CD4-positive, alpha-beta T cell (primary cell): ENCODE measurements around the gene JKAMP. TPM values are rescaled to one million over a fixed set of nuclear protein-coding genes. Genes with fewer than 3 reads are reported as not detected.

Experiments used
- ATAC-seq: fragments of 200-7000 bp; cut with Tn5 transposase; one replicate; pipeline ENCODE4 v1.10.0; 2022; ENCODE audit warnings: mild to moderate bottlenecking; ENCODE audit not compliant: poor library complexity
- CTCF ChIA-PET: fragments of 350-600 bp; sonication (Branson Sonifier 250); formaldehyde crosslinking; loops from one replicate; lab custom pipeline; 2021; ENCODE audit warnings: antibody characterized with exemption, inconsistent platforms; lab: Charles Lee
- POLR2A ChIA-PET: fragments of 350-600 bp; sonication (Branson Sonifier 250); formaldehyde crosslinking; loops from one replicate; lab custom pipeline; 2021; ENCODE audit warnings: antibody characterized with exemption, inconsistent platforms; lab: Charles Lee
- DNase-seq, 14 experiments: peaks; one replicate each; pipeline ENCODE4 v3.0.0-alpha.2; 2013 to 2020; ENCODE audit warnings: mixed read lengths in 2 of 14
- H3K27ac ChIP-seq, 2 donors: one replicate each; pipeline versions ENCODE4 v1.5.1 to v1.7.0; 2013; ENCODE audit warnings: low read length in 2 of 2, low read depth in 1 of 2, mild to moderate bottlenecking in 1 of 2
- H3K27me3 ChIP-seq, 2 experiments: 1 replicate in 1 of 2; 2 replicates in 1 of 2; pipeline versions ENCODE4 v1.6.1 to v1.7.0; 2013; ENCODE audit warnings: low read length in 2 of 2, control low read depth in 1 of 2, mild to moderate bottlenecking in 1 of 2, moderate library complexity in 1 of 2; ENCODE audit not compliant: insufficient read depth in 2 of 2, control insufficient read depth in 1 of 2
- H3K36me3 ChIP-seq: one replicate; pipeline ENCODE4 v1.6.1; 2013; ENCODE audit warnings: low read length, control low read depth; ENCODE audit not compliant: insufficient read depth
- H3K4me1 ChIP-seq: one replicate; pipeline ENCODE4 v1.6.1; 2013; ENCODE audit warnings: low read length, control low read depth; ENCODE audit not compliant: insufficient read depth
- H3K4me3 ChIP-seq: one replicate; pipeline ENCODE4 v1.5.1; 2013; ENCODE audit warnings: mild to moderate bottlenecking, low read length, moderate library complexity
- H3K9me3 ChIP-seq, 2 experiments: 1 replicate in 1 of 2; 2 replicates in 1 of 2; pipeline versions ENCODE4 v1.6.1 to v1.7.0; 2013; ENCODE audit warnings: low read length in 2 of 2, mild to moderate bottlenecking in 2 of 2, control low read depth in 1 of 2, moderate library complexity in 1 of 2; ENCODE audit not compliant: control insufficient read depth in 1 of 2, insufficient read depth in 1 of 2
- H3K27ac Mint-ChIP-seq: one replicate; pipeline ENCODE4 v1.8.0; 2020; ENCODE audit warnings: mixed read lengths
- H3K27me3 Mint-ChIP-seq: one replicate; pipeline ENCODE4 v1.8.0; 2021; ENCODE audit warnings: mixed read lengths
- H3K36me3 Mint-ChIP-seq: one replicate; pipeline ENCODE4 v1.8.0; 2021; ENCODE audit warnings: low read depth, mixed read lengths
- H3K4me1 Mint-ChIP-seq: one replicate; pipeline ENCODE4 v1.8.0; 2021; ENCODE audit warnings: low read depth, mixed read lengths
- H3K4me3 Mint-ChIP-seq: one replicate; pipeline ENCODE4 v1.8.0; 2020; ENCODE audit warnings: mild to moderate bottlenecking, mixed read lengths
- H3K9me3 Mint-ChIP-seq: one replicate; pipeline ENCODE4 v1.8.0; 2020; ENCODE audit warnings: mixed read lengths
- CTCF ChIP-seq: fragments of 200-600 bp; IDR thresholded peaks from one replicate; pipeline ENCODE4 v1.8.0; 2022; ENCODE audit warnings: antibody characterized with exemption, mild to moderate bottlenecking
- intact Hi-C, 2 experiments: fragments of 100-400 bp; cut with DNase I in 1 of 2; cut with micrococcal nuclease in 1 of 2; formaldehyde crosslinking; loops; one replicate each; pipeline versions ENCODE4 v1.15.1 to v1.9.0; 2023 to 2025; cut with DNase I, micrococcal nuclease
- total RNA-seq, 174 experiments: library from RNA in 2 of 174; stranded (reverse) in 2 of 174; gene quantifications; one replicate each; pipeline ENCODE4 v1.2.3 and lab custom pipeline; 2021 to 2026

JKAMP gene
- total RNA-seq, 2 experiments from 2014 or later, result 9.4 to 9.8 TPM

- Histone ChIP-seq H3K9me3 (no peaks in the 10 kb centered on the region), H3K27ac (no peak overlapping the region), H3K4me1 (no peaks in the 10 kb centered on the region), H3K4me3 (no peak overlapping the region), H3K27me3 (peaks cover 4 to 5% of the 10 kb centered on the region in 2 experiments), H3K36me3 (no peaks in the 10 kb centered on the region)
- TF ChIP-seq CTCF, result no peak
- ATAC-seq, result no peak
- Mint-ChIP-seq H3K36me3 (no peaks in the 10 kb centered on the region), H3K9me3 (no peaks in the 10 kb centered on the region), H3K27ac (no peak overlapping the region), H3K4me3 (no peak overlapping the region), H3K4me1 (no peaks in the 10 kb centered on the region), H3K27me3 (peaks cover 24% of the 10 kb centered on the region)
- no peak for DNase-seq
- POLR2A ChIA-PET, result interaction anchor here (0.6 kb wide), 1 partner anchor 190 kb away, joined by 3 read pairs; no protein-coding TSS in a partner anchor
- CTCF ChIA-PET, result no interaction called here
- intact Hi-C loops, result no loop called here
These were observed 50.2 kb downstream of the JKAMP start for GRCh38 chr14:59534361-59534987.

- Mint-ChIP-seq H3K4me1 (no peaks in the 10 kb centered on the region), H3K4me3 (no peak overlapping the region), H3K27ac (no peak overlapping the region), H3K9me3 (no peaks in the 10 kb centered on the region), H3K27me3 (peaks cover 16% of the 10 kb centered on the region), H3K36me3 (no peaks in the 10 kb centered on the region)
- Histone ChIP-seq H3K9me3 (no peaks in the 10 kb centered on the region), H3K4me1 (no peaks in the 10 kb centered on the region), H3K4me3 (no peak overlapping the region), H3K27me3 (no peaks in the 10 kb centered on the region), H3K36me3 (no peaks in the 10 kb centered on the region), H3K27ac (no peak overlapping the region)
- ATAC-seq (no peak), DNase-seq (no peak)
- CTCF ChIA-PET, result no interaction called here
- TF ChIP-seq CTCF, result no peak
- POLR2A ChIA-PET, result no interaction called here
- intact Hi-C loops, result no loop called here
These were observed 53.2 kb downstream of the JKAMP start for GRCh38 chr14:59537476-59537875.

- Mint-ChIP-seq H3K4me3 (no peak overlapping the region), H3K4me1 (no peaks in the 10 kb centered on the region), H3K27ac (no peak overlapping the region), H3K36me3 (no peaks in the 10 kb centered on the region), H3K9me3 (no peaks in the 10 kb centered on the region), H3K27me3 (peaks cover 15% of the 10 kb centered on the region)
- Histone ChIP-seq H3K4me1 (no peaks in the 10 kb centered on the region), H3K27me3 (no peaks in the 10 kb centered on the region), H3K36me3 (no peaks in the 10 kb centered on the region), H3K4me3 (no peak overlapping the region), H3K27ac (no peak overlapping the region), H3K9me3 (no peaks in the 10 kb centered on the region)
- DNase-seq (no peak), ATAC-seq (no peak)
- ChIA-PET POLR2A (no interaction called here), CTCF (interaction anchor here (1.6 kb wide), 1 partner anchor 8 kb away, joined by 4 read pairs; no protein-coding TSS in a partner anchor)
- intact Hi-C loops, result no loop called here
- no peak for TF ChIP-seq CTCF
These were observed 54.6 kb downstream of the JKAMP start for GRCh38 chr14:59538936-59539335.
